Central memory CD8-positive, alpha-beta T cell (primary cell): ENCODE data around the gene PRTG.
"Not testable (repeated sequence)": the region's sequence is repeated elsewhere in the genome, so short reads cannot be mapped to it uniquely, and the experiment has no call there.

Source experiments
- ATAC-seq: fragments of 150-1000 bp; cut with Tn5 transposase; replicated peaks from 2 replicates; pipeline ENCODE4 v1.10.0; 2022; ENCODE audit warnings: mild to moderate bottlenecking, moderate FRiP score, moderate number of reproducible peaks; ENCODE audit not compliant: poor library complexity, severe bottlenecking; ENCODE audit errors: extremely low read depth
- DNase-seq, 2 donors: peaks; one replicate each; pipeline ENCODE4 v3.0.0; 2021; ENCODE audit warnings: low spot score in 2 of 2
- H3K27ac Mint-ChIP-seq: one replicate; pipeline ENCODE4 v1.8.0; 2022; ENCODE audit warnings: low read depth, mild to moderate bottlenecking, moderate library complexity, mixed read lengths
- H3K27me3 Mint-ChIP-seq: one replicate; pipeline ENCODE4 v1.8.0; 2022; ENCODE audit warnings: mixed read lengths
- H3K36me3 Mint-ChIP-seq: one replicate; pipeline ENCODE4 v1.8.0; 2022; ENCODE audit warnings: mild to moderate bottlenecking, moderate library complexity, mixed read lengths; ENCODE audit not compliant: insufficient read depth
- H3K4me1 Mint-ChIP-seq: one replicate; pipeline ENCODE4 v1.8.0; 2022; ENCODE audit warnings: mixed read lengths
- H3K4me3 Mint-ChIP-seq: one replicate; pipeline ENCODE4 v1.8.0; 2022; ENCODE audit warnings: mild to moderate bottlenecking, moderate library complexity, mixed read lengths
- H3K9me3 Mint-ChIP-seq: one replicate; pipeline ENCODE4 v1.8.0; 2022; ENCODE audit warnings: mixed read lengths

The PRTG gene

GRCh38 chr15:55710286-55710685, 32.7 kb downstream of the PRTG start:
- Mint-ChIP-seq H3K4me3 (no peak overlapping the region), H3K36me3 (no peaks in the 10 kb centered on the region), H3K4me1 (no peaks in the 10 kb centered on the region), H3K27me3 (peaks cover 23% of the 10 kb centered on the region), H3K9me3 (no peaks in the 10 kb centered on the region), H3K27ac (no peak overlapping the region)
- DNase-seq (no peak), ATAC-seq (no peak)

GRCh38 chr15:55709458-55709857, 33.5 kb downstream of the PRTG start:
- no peaks in the 10 kb centered on the region for H3K9me3 Mint-ChIP-seq
- no peak overlapping the region for H3K27ac Mint-ChIP-seq
- ATAC-seq (no peak), DNase-seq (no peak)
- no peaks in the 10 kb centered on the region for H3K36me3 Mint-ChIP-seq
- H3K4me1 Mint-ChIP-seq = no peaks in the 10 kb centered on the region
- H3K4me3 Mint-ChIP-seq = no peak overlapping the region
- H3K27me3 Mint-ChIP-seq = peaks cover 23% of the 10 kb centered on the region

GRCh38 chr15:55708720-55709119, 34.2 kb downstream of the PRTG start:
- no peak overlapping the region for H3K4me3 Mint-ChIP-seq
- no peaks in the 10 kb centered on the region for H3K9me3 Mint-ChIP-seq
- no peaks in the 10 kb centered on the region for H3K36me3 Mint-ChIP-seq
- no peak for DNase-seq
- H3K27ac Mint-ChIP-seq = no peak overlapping the region
- peaks cover 23% of the 10 kb centered on the region for H3K27me3 Mint-ChIP-seq
- no peak for ATAC-seq
- H3K4me1 Mint-ChIP-seq = peaks cover 3% of the 10 kb centered on the region

GRCh38 chr15:55707951-55708350, 35.0 kb downstream of the PRTG start:
- no peak overlapping the region for H3K27ac Mint-ChIP-seq
- no peaks in the 10 kb centered on the region for H3K9me3 Mint-ChIP-seq
- no peak for DNase-seq
- H3K4me3 Mint-ChIP-seq = no peak overlapping the region
- H3K4me1 Mint-ChIP-seq = peaks cover 10% of the 10 kb centered on the region
- H3K36me3 Mint-ChIP-seq = no peaks in the 10 kb centered on the region
- no peak for ATAC-seq
- peaks cover 23% of the 10 kb centered on the region for H3K27me3 Mint-ChIP-seq

GRCh38 chr15:55707518-55707917, 35.4 kb downstream of the PRTG start:
- no peaks in the 10 kb centered on the region for H3K9me3 Mint-ChIP-seq
- no peak overlapping the region for H3K27ac Mint-ChIP-seq
- ATAC-seq (no peak), DNase-seq (no peak)
- no peak overlapping the region for H3K4me3 Mint-ChIP-seq
- H3K4me1 Mint-ChIP-seq = peaks cover 10% of the 10 kb centered on the region
- H3K27me3 Mint-ChIP-seq = peaks cover 23% of the 10 kb centered on the region
- no peaks in the 10 kb centered on the region for H3K36me3 Mint-ChIP-seq

- no peaks in the 10 kb centered on the region for H3K36me3 Mint-ChIP-seq
- H3K9me3 Mint-ChIP-seq = no peaks in the 10 kb centered on the region
- DNase-seq (no peak), ATAC-seq (no peak)
- peaks cover 10% of the 10 kb centered on the region for H3K4me1 Mint-ChIP-seq
- H3K4me3 Mint-ChIP-seq = no peak overlapping the region
- H3K27me3 Mint-ChIP-seq = peaks cover 23% of the 10 kb centered on the region
- no peak overlapping the region for H3K27ac Mint-ChIP-seq
These were observed 39.1 kb downstream of the PRTG start for GRCh38 chr15:55703873-55704301.

GRCh38 chr15:55700876-55701275, 42.1 kb downstream of the PRTG start:
- Mint-ChIP-seq H3K9me3 (no peaks in the 10 kb centered on the region), H3K4me1 (peaks cover 10% of the 10 kb centered on the region), H3K4me3 (no peak overlapping the region), H3K27me3 (peaks cover 4% of the 10 kb centered on the region), H3K36me3 (no peaks in the 10 kb centered on the region), H3K27ac (no peak overlapping the region)
- DNase-seq (no peak), ATAC-seq (no peak)

GRCh38 chr15:55698653-55699052, 44.3 kb downstream of the PRTG start:
- Mint-ChIP-seq H3K27me3 (no peaks in the 10 kb centered on the region), H3K4me1 (peaks cover 6% of the 10 kb centered on the region), H3K36me3 (no peaks in the 10 kb centered on the region), H3K4me3 (no peak overlapping the region), H3K27ac (no peak overlapping the region), H3K9me3 (no peaks in the 10 kb centered on the region)
- no peak for DNase-seq
- no peak for ATAC-seq

GRCh38 chr15:55696221-55696620, 46.7 kb downstream of the PRTG start:
- Mint-ChIP-seq H3K27ac (no peak overlapping the region), H3K9me3 (no peaks in the 10 kb centered on the region), H3K27me3 (no peaks in the 10 kb centered on the region), H3K36me3 (no peaks in the 10 kb centered on the region), H3K4me1 (no peaks in the 10 kb centered on the region), H3K4me3 (no peak overlapping the region)
- no peak for ATAC-seq
- no peak for DNase-seq

GRCh38 chr15:55695432-55695831, 47.5 kb downstream of the PRTG start:
- H3K4me3 Mint-ChIP-seq = no peak overlapping the region
- H3K36me3 Mint-ChIP-seq = no peaks in the 10 kb centered on the region
- H3K27ac Mint-ChIP-seq = no peak overlapping the region
- ATAC-seq (no peak), DNase-seq (no peak)
- H3K27me3 Mint-ChIP-seq = no peaks in the 10 kb centered on the region
- no peaks in the 10 kb centered on the region for H3K4me1 Mint-ChIP-seq
- no peaks in the 10 kb centered on the region for H3K9me3 Mint-ChIP-seq

- Mint-ChIP-seq H3K27me3 (no peaks in the 10 kb centered on the region), H3K27ac (no peak overlapping the region), H3K36me3 (no peaks in the 10 kb centered on the region), H3K9me3 (no peaks in the 10 kb centered on the region), H3K4me3 (no peak overlapping the region), H3K4me1 (no peaks in the 10 kb centered on the region)
- ATAC-seq (no peak), DNase-seq (no peak)
These were observed 48.3 kb downstream of the PRTG start for GRCh38 chr15:55694652-55695150.

- H3K27me3 Mint-ChIP-seq, H3K9me3 Mint-ChIP-seq, H3K36me3 Mint-ChIP-seq, H3K27ac Mint-ChIP-seq, DNase-seq, H3K4me3 Mint-ChIP-seq, ATAC-seq, H3K4me1 Mint-ChIP-seq: not testable (repeated sequence)
These were observed 49.8 kb downstream of the PRTG start for GRCh38 chr15:55693116-55693515.

- H3K27me3 Mint-ChIP-seq = no peaks in the 10 kb centered on the region
- H3K4me1 Mint-ChIP-seq = no peaks in the 10 kb centered on the region
- no peak for ATAC-seq
- no peak for DNase-seq
- no peaks in the 10 kb centered on the region for H3K9me3 Mint-ChIP-seq
- no peak overlapping the region for H3K27ac Mint-ChIP-seq
- no peaks in the 10 kb centered on the region for H3K36me3 Mint-ChIP-seq
- no peak overlapping the region for H3K4me3 Mint-ChIP-seq
These were observed 55.2 kb downstream of the PRTG start for GRCh38 chr15:55687792-55688191.

- ATAC-seq = no peak
These were observed 57.7 kb downstream of the PRTG start for GRCh38 chr15:55685286-55685685.

More at GRCh38 chr15:55685286-55685685, 57.7 kb downstream of the PRTG start:
- Mint-ChIP-seq H3K36me3 (no peaks in the 10 kb centered on the region), H3K27me3 (no peaks in the 10 kb centered on the region), H3K4me1 (no peaks in the 10 kb centered on the region), H3K9me3 (no peaks in the 10 kb centered on the region), H3K27ac (no peak overlapping the region), H3K4me3 (no peak overlapping the region)
- DNase-seq = no peak
